MM.1S (cell line): Measurements from ENCODE around the gene RAC3.

ENCODE experiments used
- DNase-seq: peaks from one replicate; pipeline ENCODE4 v3.0.0-alpha.2; 2015
- H2AFZ ChIP-seq: fragments of 300-600 bp; sonication (generic); 2 replicates; pipeline ENCODE4 v1.6.0; 2016; ENCODE audit warnings: antibody characterized with exemption, low read length
- H3F3A ChIP-seq: fragments of 300-600 bp; sonication (generic); 2 replicates; pipeline ENCODE4 v1.6.1; 2016; ENCODE audit warnings: mild to moderate bottlenecking, antibody characterized with exemption, low read length, moderate library complexity, mixed read lengths; ENCODE audit not compliant: insufficient read depth
- H3K27ac ChIP-seq: fragments of 300-600 bp; sonication (generic); 2 replicates; pipeline ENCODE4 v1.5.1; 2016; ENCODE audit warnings: mild to moderate bottlenecking, low read length
- H3K27me3 ChIP-seq: fragments of 300-600 bp; sonication (generic); replicated peaks from 2 replicates; pipeline ENCODE4 v1.6.0; 2016; ENCODE audit warnings: low read length; ENCODE audit not compliant: insufficient read depth
- H3K36me3 ChIP-seq: fragments of 300-600 bp; sonication (generic); replicated peaks from 2 replicates; pipeline ENCODE4 v1.6.1; 2016; ENCODE audit warnings: mild to moderate bottlenecking, low read length, mixed read lengths; ENCODE audit not compliant: insufficient read depth
- H3K4me1 ChIP-seq: fragments of 300-600 bp; sonication (generic); 2 replicates; pipeline ENCODE4 v1.6.1; 2016; ENCODE audit warnings: low read length, mixed read lengths
- H3K4me2 ChIP-seq: fragments of 300-600 bp; sonication (generic); 2 replicates; pipeline ENCODE4 v1.6.0; 2016; ENCODE audit warnings: low read depth, low read length
- H3K4me3 ChIP-seq: fragments of 300-600 bp; sonication (generic); 2 replicates; pipeline ENCODE4 v1.5.1; 2016; ENCODE audit warnings: low read length, mixed read lengths
- H3K79me2 ChIP-seq: fragments of 300-600 bp; sonication (generic); 2 replicates; pipeline ENCODE4 v1.6.1; 2016; ENCODE audit warnings: mixed run types, low read length, mixed read lengths
- H3K9ac ChIP-seq: fragments of 300-600 bp; sonication (generic); 2 replicates; pipeline ENCODE4 v1.6.1; 2016; ENCODE audit warnings: low read length, mixed read lengths
- H3K9me2 ChIP-seq: fragments of 300-600 bp; sonication (generic); replicated peaks from 2 replicates; pipeline ENCODE4 v1.6.1; 2016; ENCODE audit warnings: mild to moderate bottlenecking, low read length, mixed read lengths; ENCODE audit not compliant: insufficient read depth
- H3K9me3 ChIP-seq: fragments of 300-600 bp; sonication (generic); replicated peaks from 2 replicates; pipeline ENCODE4 v1.6.1; 2016; ENCODE audit warnings: mild to moderate bottlenecking, low read length, mixed read lengths; ENCODE audit not compliant: insufficient read depth
- H4K20me1 ChIP-seq: fragments of 300-600 bp; sonication (generic); 2 replicates; pipeline ENCODE4 v1.6.1; 2016; ENCODE audit warnings: mild to moderate bottlenecking, low read length, moderate library complexity, mixed read lengths; ENCODE audit not compliant: insufficient read depth
- EZH2 ChIP-seq: fragments of 300-600 bp; sonication (generic); optimal IDR thresholded peaks from 2 replicates; pipeline ENCODE3; 2017; ENCODE audit warnings: low read depth, mild to moderate bottlenecking, antibody characterized with exemption, low read length, mixed read lengths
- EZH2phosphoT487 ChIP-seq: fragments of 300-600 bp; sonication (generic); IDR thresholded peaks from 2 replicates; pipeline ENCODE4 v1.6.1; 2018; ENCODE audit warnings: antibody characterized with exemption, low read length
- TF ChIP-seq, protein P1 (sequence below): fragments of 300-600 bp; sonication (generic); IDR thresholded peaks from 2 replicates; pipeline ENCODE4 v1.5.1; 2016; ENCODE audit warnings: antibody characterized with exemption, low read length, mixed read lengths

Gene RAC3

GRCh38 chr17:82035488-82035887 lies 4.0 kb downstream of the RAC3 start:
- TF ChIP-seq EZH2 (no peak), EZH2phosphoT487 (no peak)
- TF ChIP-seq, protein P1, sequence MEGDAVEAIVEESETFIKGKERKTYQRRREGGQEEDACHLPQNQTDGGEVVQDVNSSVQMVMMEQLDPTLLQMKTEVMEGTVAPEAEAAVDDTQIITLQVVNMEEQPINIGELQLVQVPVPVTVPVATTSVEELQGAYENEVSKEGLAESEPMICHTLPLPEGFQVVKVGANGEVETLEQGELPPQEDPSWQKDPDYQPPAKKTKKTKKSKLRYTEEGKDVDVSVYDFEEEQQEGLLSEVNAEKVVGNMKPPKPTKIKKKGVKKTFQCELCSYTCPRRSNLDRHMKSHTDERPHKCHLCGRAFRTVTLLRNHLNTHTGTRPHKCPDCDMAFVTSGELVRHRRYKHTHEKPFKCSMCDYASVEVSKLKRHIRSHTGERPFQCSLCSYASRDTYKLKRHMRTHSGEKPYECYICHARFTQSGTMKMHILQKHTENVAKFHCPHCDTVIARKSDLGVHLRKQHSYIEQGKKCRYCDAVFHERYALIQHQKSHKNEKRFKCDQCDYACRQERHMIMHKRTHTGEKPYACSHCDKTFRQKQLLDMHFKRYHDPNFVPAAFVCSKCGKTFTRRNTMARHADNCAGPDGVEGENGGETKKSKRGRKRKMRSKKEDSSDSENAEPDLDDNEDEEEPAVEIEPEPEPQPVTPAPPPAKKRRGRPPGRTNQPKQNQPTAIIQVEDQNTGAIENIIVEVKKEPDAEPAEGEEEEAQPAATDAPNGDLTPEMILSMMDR = no peak
- H3K79me2 ChIP-seq = peaks cover 12% of the 10 kb centered on the region
- H3K36me3 ChIP-seq = no peaks in the 10 kb centered on the region
- no peak overlapping the region for H2AFZ ChIP-seq
- H3K4me1 ChIP-seq = peaks cover 12% of the 10 kb centered on the region; the same call in 1 of the 2 replicates
- no peaks in the 10 kb centered on the region for H3K9me2 ChIP-seq
- H3K27ac ChIP-seq = no peak overlapping the region
- H3K4me2 ChIP-seq = no peak overlapping the region
- DNase-seq = no peak
- no peaks in the 10 kb centered on the region for H3K9me3 ChIP-seq
- H3K27me3 ChIP-seq = no peaks in the 10 kb centered on the region
- H4K20me1 ChIP-seq = no peaks in the 10 kb centered on the region
- H3F3A ChIP-seq = peaks cover 6% of the 10 kb centered on the region; the same call in 1 of the 2 replicates
- H3K4me3 ChIP-seq = no peak overlapping the region
- H3K9ac ChIP-seq = no peak overlapping the region

DNA sequence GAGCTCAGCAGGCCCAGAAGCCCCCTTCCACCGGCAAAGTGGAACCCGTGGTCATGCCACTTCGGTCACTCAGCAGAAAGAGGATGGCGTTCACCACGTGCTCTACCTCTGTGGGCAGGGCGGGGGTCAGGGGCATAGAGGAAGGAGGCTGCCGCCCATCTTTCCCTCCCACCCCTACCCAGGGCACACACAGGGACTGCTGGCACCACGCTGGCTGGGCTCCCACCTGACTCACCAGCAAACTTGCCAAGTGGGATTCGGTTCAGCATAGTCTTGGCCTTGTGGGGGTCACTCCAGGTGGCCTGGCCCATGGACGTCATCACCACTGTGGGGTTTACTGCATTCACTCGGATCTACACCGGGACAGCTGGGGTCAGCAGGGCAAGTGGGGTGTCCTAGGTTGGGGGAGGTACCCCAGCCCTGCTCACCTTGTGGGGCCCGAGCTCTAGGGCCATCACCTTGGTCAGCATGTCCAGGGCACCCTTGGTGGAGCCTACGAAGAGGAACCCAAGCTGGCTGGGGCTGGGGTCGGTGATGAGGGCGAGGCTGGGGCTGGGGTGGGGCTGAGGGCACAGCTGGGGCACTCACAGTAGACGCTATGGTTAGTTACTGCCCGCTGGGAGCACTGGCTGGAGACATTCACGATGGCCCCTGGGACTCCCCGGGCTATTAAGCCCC lies 4.6 kb downstream of the RAC3 start:
- no peaks in the 10 kb centered on the region for H3K9me2 ChIP-seq
- H3K9me3 ChIP-seq = no peaks in the 10 kb centered on the region
- no peak overlapping the region for H2AFZ ChIP-seq
- H3F3A ChIP-seq = peaks cover under 1% of the 10 kb centered on the region; the same call in 1 of the 2 replicates
- peak overlapping the region; percentile 99 for H3K4me2 ChIP-seq
- H3K4me1 ChIP-seq = peaks cover 12% of the 10 kb centered on the region; the same call in 1 of the 2 replicates
- H3K4me3 ChIP-seq = peak overlapping the region; percentile 93
- H3K9ac ChIP-seq = peak overlapping the region; percentile 84; the same call in 1 of the 2 replicates
- H3K27me3 ChIP-seq = 0 out of 2 replicates have a peak, but pooled peaks cover 2% of the 10 kb centered on the region
- no peaks in the 10 kb centered on the region for H3K36me3 ChIP-seq
- H3K79me2 ChIP-seq = peaks cover 12% of the 10 kb centered on the region
- no peak overlapping the region for H3K27ac ChIP-seq
- H4K20me1 ChIP-seq = no peaks in the 10 kb centered on the region
- TF ChIP-seq EZH2phosphoT487 (no peak), EZH2 (no peak)
- TF ChIP-seq, protein P1 = no peak
- DNase-seq = no peak

DNA sequence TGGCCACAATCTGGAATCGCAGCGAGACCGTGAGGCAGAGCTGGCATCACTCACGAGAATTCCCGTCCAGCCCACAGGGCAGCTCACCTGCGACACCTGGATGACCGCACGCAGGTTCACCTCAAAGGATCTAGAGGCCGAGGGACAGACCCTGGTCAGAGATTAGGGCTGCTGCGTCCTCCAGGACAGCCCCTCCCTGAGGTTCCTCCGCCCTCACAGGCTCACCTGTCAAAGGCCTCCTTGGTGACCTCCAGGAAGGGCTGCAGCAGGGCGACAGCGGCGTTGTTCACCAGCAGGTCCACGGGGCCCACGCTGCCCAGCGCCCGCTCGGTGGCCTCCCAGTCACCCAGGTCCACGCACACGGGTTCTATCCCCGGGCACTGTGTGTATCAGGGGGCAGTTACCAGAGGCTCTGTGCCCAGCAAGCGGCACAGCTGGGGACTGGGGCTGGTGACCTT lies 5.2 kb downstream of the RAC3 start:
- peak overlapping the region; percentile 93 for H3K4me3 ChIP-seq
- H3K27me3 ChIP-seq = 0 out of 2 replicates have a peak, but pooled peaks cover 6% of the 10 kb centered on the region
- no peaks in the 10 kb centered on the region for H4K20me1 ChIP-seq
- H3K36me3 ChIP-seq = no peaks in the 10 kb centered on the region
- DNase-seq = no peak
- no peak for TF ChIP-seq EZH2phosphoT487
- no peak for TF ChIP-seq EZH2
- TF ChIP-seq, protein P1 = no peak
- peaks cover 12% of the 10 kb centered on the region for H3K79me2 ChIP-seq
- no peaks in the 10 kb centered on the region for H3K9me3 ChIP-seq
- peak overlapping the region; percentile 89; the same call in 1 of the 2 replicates for H3K27ac ChIP-seq
- no peaks in the 10 kb centered on the region for H3K9me2 ChIP-seq
- H3K9ac ChIP-seq = peak overlapping the region; percentile 84
- H3F3A ChIP-seq = no peaks in the 10 kb centered on the region
- H3K4me1 ChIP-seq = peaks cover 12% of the 10 kb centered on the region; the same call in 1 of the 2 replicates
- H2AFZ ChIP-seq = 0 out of 2 replicates have a peak overlapping the region, but pooled peaks have one; percentile 45
- peak overlapping the region; percentile 99 for H3K4me2 ChIP-seq
